Measurements from ENCODE around the gene WNT2B.

WNT2B gene

DNA sequence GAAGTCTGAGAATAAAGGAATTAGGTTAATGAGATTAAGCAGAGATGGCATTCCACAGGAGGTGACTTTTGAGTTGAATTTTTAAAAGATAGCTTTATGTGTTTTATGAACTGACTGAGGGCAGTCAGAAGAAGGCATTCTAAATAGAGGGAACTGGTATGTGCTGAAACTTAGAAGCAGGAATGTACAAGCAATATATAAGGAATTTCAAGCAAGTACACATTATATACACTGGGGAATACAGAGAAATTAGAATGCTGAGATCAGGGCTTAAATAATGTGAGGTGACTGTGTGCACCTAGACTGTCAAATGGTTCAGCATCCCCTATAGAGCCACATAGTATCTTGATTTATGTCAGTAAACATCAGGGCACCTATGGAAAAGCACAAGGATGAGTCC lies 19.3 kb downstream of the WNT2B start:
- peaks cover 0 to 4% of the 10 kb centered on the region in 2 donors for H3K9me3 ChIP-seq (replicated peaks in 1 of 2; ENCODE audit: control insufficient read depth in 2 of 2, insufficient read depth in 1 of 2, low read depth in 1 of 2, low read length in 2 of 2)
- peaks cover 0 to 40% of the 10 kb centered on the region in 2 donors for H3K36me3 ChIP-seq (replicated peaks in 1 of 2; ENCODE audit: control insufficient read depth in 2 of 2, insufficient read depth in 2 of 2, low read length in 2 of 2)
- H2AK5ac ChIP-seq (ENCODE audit: low read depth, low read length) = no peak overlapping the region
- H3K27me3 ChIP-seq (ENCODE audit: control insufficient read depth in 3 of 3, insufficient read depth in 3 of 3, low read depth in 1 of 3, low read length in 3 of 3) = no peaks in the 10 kb centered on the region
- no peak overlapping the region for H2AFZ ChIP-seq (ENCODE audit: low read length)
- H3K18ac ChIP-seq (ENCODE audit: low read length) = no peak overlapping the region
- H3K4me1 ChIP-seq (ENCODE audit: control insufficient read depth in 2 of 2, insufficient read depth in 1 of 2, low read depth in 1 of 2, low read length in 2 of 2) = peaks cover 28 to 29% of the 10 kb centered on the region in 2 donors
- H3K9ac ChIP-seq (ENCODE audit: low read depth, low read length, poor library complexity) = no peak overlapping the region
- H3K4me2 ChIP-seq (ENCODE audit: insufficient read depth, low read length, poor library complexity, severe bottlenecking) = no peak overlapping the region
- H3K27ac ChIP-seq (replicated peaks; ENCODE audit: low read length) = no peak overlapping the region
- no peak overlapping the region for H3K4ac ChIP-seq (ENCODE audit: low read length)
- H3K14ac ChIP-seq (ENCODE audit: low read length) = no peak overlapping the region
- H3K23ac ChIP-seq (ENCODE audit: low read depth, low read length, poor library complexity) = no peak overlapping the region
- H2BK5ac ChIP-seq (ENCODE audit: low read length) = no peak overlapping the region
- no peak overlapping the region for H2BK15ac ChIP-seq (ENCODE audit: low read length)
- no peak for DNase-seq (ENCODE audit: low spot score)
- H4K91ac ChIP-seq (ENCODE audit: low read depth, low read length, poor library complexity) = no peak overlapping the region
- no peak overlapping the region for H3K4me3 ChIP-seq (ENCODE audit: low read length in 2 of 2)
- H2BK12ac ChIP-seq (ENCODE audit: low read length) = no peak overlapping the region
- no peaks in the 10 kb centered on the region for H3K79me1 ChIP-seq (ENCODE audit: low read depth, low read length)
- no peak overlapping the region for H2BK120ac ChIP-seq (ENCODE audit: low read depth, low read length)
- H4K8ac ChIP-seq (ENCODE audit: low read depth, low read length) = no peak overlapping the region

GRCh38 chr1:112529301-112529700 lies 20.5 kb downstream of the WNT2B start:
- Histone ChIP-seq H2BK120ac (ENCODE audit: low read depth, low read length) (no peak overlapping the region), H3K4me3 (ENCODE audit: low read length in 2 of 2) (no peak overlapping the region), H3K23ac (ENCODE audit: low read depth, low read length, poor library complexity) (no peak overlapping the region), H4K8ac (ENCODE audit: low read depth, low read length) (no peak overlapping the region), H2AK5ac (ENCODE audit: low read depth, low read length) (no peak overlapping the region), H3K9me3 (replicated peaks in 1 of 2; ENCODE audit: control insufficient read depth in 2 of 2, insufficient read depth in 1 of 2, low read depth in 1 of 2, low read length in 2 of 2) (peaks cover 0 to 4% of the 10 kb centered on the region in 2 donors), H2BK5ac (ENCODE audit: low read length) (no peak overlapping the region), H3K4me1 (ENCODE audit: control insufficient read depth in 2 of 2, insufficient read depth in 1 of 2, low read depth in 1 of 2, low read length in 2 of 2) (peaks cover 25 to 28% of the 10 kb centered on the region in 2 donors), H3K27ac (replicated peaks; ENCODE audit: low read length) (no peak overlapping the region), H4K91ac (ENCODE audit: low read depth, low read length, poor library complexity) (no peak overlapping the region), H3K27me3 (ENCODE audit: control insufficient read depth in 3 of 3, insufficient read depth in 3 of 3, low read depth in 1 of 3, low read length in 3 of 3) (no peaks in the 10 kb centered on the region), H3K79me1 (ENCODE audit: low read depth, low read length) (no peaks in the 10 kb centered on the region), H3K18ac (ENCODE audit: low read length) (no peak overlapping the region), H2BK15ac (ENCODE audit: low read length) (no peak overlapping the region), H2BK12ac (ENCODE audit: low read length) (no peak overlapping the region), H3K4me2 (ENCODE audit: insufficient read depth, low read length, poor library complexity, severe bottlenecking) (no peak overlapping the region), H2AFZ (ENCODE audit: low read length) (no peak overlapping the region), H3K9ac (ENCODE audit: low read depth, low read length, poor library complexity) (no peak overlapping the region), H3K4ac (ENCODE audit: low read length) (no peak overlapping the region), H3K36me3 (replicated peaks in 1 of 2; ENCODE audit: control insufficient read depth in 2 of 2, insufficient read depth in 2 of 2, low read length in 2 of 2) (peaks cover 0 to 50% of the 10 kb centered on the region in 2 donors), H3K14ac (ENCODE audit: low read length) (no peak overlapping the region)
- DNase-seq (ENCODE audit: low spot score) = no peak

- DNase-seq (ENCODE audit: low spot score) = no peak
- Histone ChIP-seq H3K4me3 (ENCODE audit: low read length in 2 of 2) (no peak overlapping the region), H3K18ac (ENCODE audit: low read length) (no peak overlapping the region), H3K9me3 (replicated peaks in 1 of 2; ENCODE audit: control insufficient read depth in 2 of 2, insufficient read depth in 1 of 2, low read depth in 1 of 2, low read length in 2 of 2) (peaks cover 0 to 4% of the 10 kb centered on the region in 2 donors), H4K8ac (ENCODE audit: low read depth, low read length) (no peak overlapping the region), H3K9ac (ENCODE audit: low read depth, low read length, poor library complexity) (no peak overlapping the region), H2BK120ac (ENCODE audit: low read depth, low read length) (no peak overlapping the region), H3K27ac (replicated peaks; ENCODE audit: low read length) (no peak overlapping the region), H3K23ac (ENCODE audit: low read depth, low read length, poor library complexity) (no peak overlapping the region), H2BK12ac (ENCODE audit: low read length) (no peak overlapping the region), H2BK5ac (ENCODE audit: low read length) (no peak overlapping the region), H3K4me1 (ENCODE audit: control insufficient read depth in 2 of 2, insufficient read depth in 1 of 2, low read depth in 1 of 2, low read length in 2 of 2) (peaks cover 16 to 26% of the 10 kb centered on the region in 2 donors), H2AFZ (ENCODE audit: low read length) (no peak overlapping the region), H3K4me2 (ENCODE audit: insufficient read depth, low read length, poor library complexity, severe bottlenecking) (no peak overlapping the region), H3K36me3 (replicated peaks in 1 of 2; ENCODE audit: control insufficient read depth in 2 of 2, insufficient read depth in 2 of 2, low read length in 2 of 2) (peaks cover 0 to 48% of the 10 kb centered on the region in 2 donors), H3K14ac (ENCODE audit: low read length) (no peak overlapping the region), H3K79me1 (ENCODE audit: low read depth, low read length) (no peaks in the 10 kb centered on the region), H2BK15ac (ENCODE audit: low read length) (no peak overlapping the region), H2AK5ac (ENCODE audit: low read depth, low read length) (no peak overlapping the region), H3K27me3 (ENCODE audit: control insufficient read depth in 3 of 3, insufficient read depth in 3 of 3, low read depth in 1 of 3, low read length in 3 of 3) (no peaks in the 10 kb centered on the region), H3K4ac (ENCODE audit: low read length) (no peak overlapping the region), H4K91ac (ENCODE audit: low read depth, low read length, poor library complexity) (no peak overlapping the region)
Measured at GRCh38 chr1:112530832-112531231, 22.1 kb downstream of the WNT2B start.

GRCh38 chr1:112532064-112532463 lies 23.3 kb downstream of the WNT2B start:
- Histone ChIP-seq H2AFZ (ENCODE audit: low read length) (no peak overlapping the region), H3K79me1 (ENCODE audit: low read depth, low read length) (no peaks in the 10 kb centered on the region), H2BK5ac (ENCODE audit: low read length) (no peak overlapping the region), H3K23ac (ENCODE audit: low read depth, low read length, poor library complexity) (no peak overlapping the region), H3K4me1 (ENCODE audit: control insufficient read depth in 2 of 2, insufficient read depth in 1 of 2, low read depth in 1 of 2, low read length in 2 of 2) (peaks cover 12 to 22% of the 10 kb centered on the region in 2 donors), H3K27me3 (ENCODE audit: control insufficient read depth in 3 of 3, insufficient read depth in 3 of 3, low read depth in 1 of 3, low read length in 3 of 3) (no peaks in the 10 kb centered on the region), H2BK12ac (ENCODE audit: low read length) (no peak overlapping the region), H3K9ac (ENCODE audit: low read depth, low read length, poor library complexity) (no peak overlapping the region), H2BK120ac (ENCODE audit: low read depth, low read length) (no peak overlapping the region), H3K4me3 (ENCODE audit: low read length in 2 of 2) (no peak overlapping the region), H3K18ac (ENCODE audit: low read length) (no peak overlapping the region), H3K27ac (replicated peaks; ENCODE audit: low read length) (no peak overlapping the region), H3K4ac (ENCODE audit: low read length) (no peak overlapping the region), H3K4me2 (ENCODE audit: insufficient read depth, low read length, poor library complexity, severe bottlenecking) (no peak overlapping the region), H3K9me3 (replicated peaks in 1 of 2; ENCODE audit: control insufficient read depth in 2 of 2, insufficient read depth in 1 of 2, low read depth in 1 of 2, low read length in 2 of 2) (peaks cover 0 to 4% of the 10 kb centered on the region in 2 donors), H2AK5ac (ENCODE audit: low read depth, low read length) (no peak overlapping the region), H3K36me3 (replicated peaks in 1 of 2; ENCODE audit: control insufficient read depth in 2 of 2, insufficient read depth in 2 of 2, low read length in 2 of 2) (peaks cover 0 to 42% of the 10 kb centered on the region in 2 donors), H2BK15ac (ENCODE audit: low read length) (no peak overlapping the region), H4K91ac (ENCODE audit: low read depth, low read length, poor library complexity) (no peak overlapping the region), H3K14ac (ENCODE audit: low read length) (no peak overlapping the region), H4K8ac (ENCODE audit: low read depth, low read length) (no peak overlapping the region)
- DNase-seq (ENCODE audit: low spot score) = no peak
- no CpG with 5 or more reads among the region's 4 CpGs for WGBS, 2 donors (ENCODE audit: extremely low coverage in 2 of 2, insufficient read length in 2 of 2, insufficient replicate concordance in 1 of 2)

All from neuronal stem cell (in vitro differentiated cells).